ENCODE measurements around the gene NTNG1. TPM values are rescaled to one million over a fixed set of nuclear protein-coding genes. Genes with fewer than 3 reads are reported as not detected.

NTNG1 gene
- total RNA-seq, 1 donor from 2014 or later: 25.8 TPM

- no peak overlapping the region for H3K4me3 ChIP-seq (ENCODE audit: low read depth, low read length)
- DNase-seq (ENCODE audit: low read depth): no peak
- no peak for TF ChIP-seq CTCF (conservative IDR thresholded peaks at IDR 0.05; ENCODE audit: low read depth, low read length)
These were observed 273.7 kb downstream of the NTNG1 start for GRCh38 chr1:107414550-107414949.

- DNase-seq (ENCODE audit: low read depth): no peak
- H3K4me3 ChIP-seq (ENCODE audit: low read depth, low read length): no peak overlapping the region
- no peak for TF ChIP-seq CTCF (conservative IDR thresholded peaks at IDR 0.05; ENCODE audit: low read depth, low read length)
These were observed 274.4 kb downstream of the NTNG1 start for GRCh38 chr1:107415241-107415640.

DNA sequence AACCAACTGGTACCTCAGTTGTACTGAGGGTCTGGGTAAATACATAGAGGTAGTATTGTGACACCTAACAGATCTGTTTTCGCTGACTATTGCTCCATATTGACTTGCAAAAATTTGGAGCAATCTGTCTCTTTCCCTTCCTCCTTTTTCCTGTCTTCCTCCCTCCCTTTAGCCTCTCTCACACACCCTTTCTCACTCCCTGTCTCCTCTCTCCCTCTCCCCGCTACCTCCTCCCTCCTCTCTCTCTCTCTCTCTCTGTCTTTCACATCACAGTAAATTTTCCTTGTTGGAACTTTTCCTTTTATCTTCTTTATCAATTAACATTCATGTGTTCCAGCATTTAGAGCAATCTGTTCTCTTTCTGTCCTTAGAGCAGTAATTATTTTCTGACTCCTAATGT lies 278.2 kb downstream of the NTNG1 start:
- no peak for TF ChIP-seq CTCF (conservative IDR thresholded peaks at IDR 0.05; ENCODE audit: low read depth, low read length)
- no peak overlapping the region for H3K4me3 ChIP-seq (ENCODE audit: low read depth, low read length)
- DNase-seq (ENCODE audit: low read depth): no peak

- H3K4me3 ChIP-seq (ENCODE audit: low read depth, low read length): no peak overlapping the region
- no peak for TF ChIP-seq CTCF (conservative IDR thresholded peaks at IDR 0.05; ENCODE audit: low read depth, low read length)
- DNase-seq (ENCODE audit: low read depth): no peak
These were observed 282.1 kb downstream of the NTNG1 start for GRCh38 chr1:107422901-107423300.

DNA sequence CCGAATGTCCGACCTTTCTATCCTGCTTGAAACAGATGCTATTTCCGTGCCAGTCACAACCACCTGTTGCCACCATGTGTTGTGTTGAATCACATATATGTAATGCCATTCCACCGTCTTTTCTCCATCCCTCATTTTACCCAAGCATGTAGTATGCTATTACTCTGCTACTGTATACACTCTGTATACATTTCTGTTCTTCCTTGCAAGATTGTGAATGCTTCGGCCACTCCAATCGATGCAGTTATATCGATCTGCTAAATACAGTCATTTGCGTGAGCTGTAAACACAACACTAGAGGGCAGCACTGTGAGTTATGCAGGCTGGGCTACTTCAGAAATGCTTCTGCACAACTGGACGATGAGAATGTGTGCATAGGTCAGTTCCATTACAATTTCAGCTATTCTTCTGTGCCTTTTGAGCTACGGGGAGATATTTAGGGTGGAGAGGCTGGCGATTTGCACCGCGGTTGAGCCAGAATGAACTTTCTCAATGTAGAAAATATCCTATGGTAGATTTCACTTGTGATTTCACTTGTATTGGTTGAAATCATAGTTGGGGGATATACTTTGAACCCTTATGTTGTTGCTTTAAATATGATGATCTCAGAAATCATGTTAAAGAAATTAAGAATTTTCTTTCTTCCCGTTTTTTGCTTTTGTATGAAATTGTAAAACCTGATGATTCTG lies 289.8 kb downstream of the NTNG1 start:
- TF ChIP-seq CTCF (conservative IDR thresholded peaks at IDR 0.05; ENCODE audit: low read depth, low read length): peak; percentile 88
- no peak overlapping the region for H3K4me3 ChIP-seq (ENCODE audit: low read depth, low read length)
- peak; percentile 23 for DNase-seq (ENCODE audit: low read depth)

DNA sequence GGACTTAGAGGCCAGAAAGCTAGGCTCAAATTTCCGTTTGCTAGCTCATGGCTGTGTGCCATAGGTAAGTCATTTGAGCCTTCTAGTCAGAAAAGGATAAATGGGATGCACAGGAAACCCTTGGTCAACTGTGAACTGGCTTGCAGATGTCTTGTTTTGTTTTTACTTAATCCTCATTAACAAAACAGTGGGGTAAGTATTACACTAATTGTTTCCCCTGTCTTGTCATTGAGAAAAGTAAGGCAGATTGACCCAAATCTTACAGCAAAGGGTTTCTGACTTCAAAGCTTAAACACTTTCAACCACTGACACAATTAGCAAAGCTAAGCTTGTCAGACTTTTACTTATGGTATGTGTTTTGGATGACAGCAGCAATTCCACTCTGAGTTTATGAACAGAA lies 291.3 kb downstream of the NTNG1 start:
- no peak overlapping the region for H3K4me3 ChIP-seq (ENCODE audit: low read depth, low read length)
- no peak for DNase-seq (ENCODE audit: low read depth)
- no peak for TF ChIP-seq CTCF (conservative IDR thresholded peaks at IDR 0.05; ENCODE audit: low read depth, low read length)

DNA sequence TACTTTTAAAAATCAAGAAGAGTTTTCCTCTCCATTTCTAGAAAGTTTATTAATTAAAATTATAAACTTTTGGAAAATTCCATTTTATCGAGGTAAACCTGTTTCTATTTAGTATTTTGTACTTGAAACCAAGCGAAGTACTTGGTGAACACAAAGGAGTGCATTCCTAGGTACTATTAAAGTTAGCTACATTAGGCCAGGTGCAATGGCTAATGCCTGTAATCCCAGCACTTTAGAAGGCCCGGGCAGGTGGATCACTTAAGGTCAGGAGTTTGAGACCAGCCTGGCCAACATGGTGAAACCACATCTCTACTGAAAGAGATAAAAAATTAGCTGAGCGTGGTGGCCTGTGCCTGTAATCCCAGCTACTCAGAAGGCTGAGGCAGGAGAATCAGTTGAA lies 292.2 kb downstream of the NTNG1 start:
- DNase-seq (ENCODE audit: low read depth): no peak
- H3K4me3 ChIP-seq (ENCODE audit: low read depth, low read length): no peak overlapping the region
- TF ChIP-seq CTCF (conservative IDR thresholded peaks at IDR 0.05; ENCODE audit: low read depth, low read length): no peak

All from epithelial cell of proximal tubule (primary cell).